Endothelial cell of umbilical vein (primary cell): ENCODE data around the gene CD2BP2. TPM values are rescaled to one million over a fixed set of nuclear protein-coding genes. Genes with fewer than 3 reads are reported as not detected.

ENCODE experiments used
- BruUV-seq: library from RNA; stranded (reverse); fragments of 400-500 nt; replicated peaks from 2 replicates; lab custom pipeline; 2021; lab: Mats Ljungman, UMichigan
- CTCF ChIA-PET: fragments of 300-600, 350-600 bp; sonication (Branson Sonifier 250); formaldehyde crosslinking; loops from one replicate; lab custom pipeline; 2021; ENCODE audit warnings: antibody characterized with exemption, inconsistent platforms; lab: Charles Lee
- POLR2A ChIA-PET: fragments of 300-600, 350-600 bp; sonication (Branson Sonifier 250); formaldehyde crosslinking; loops from one replicate; lab custom pipeline; 2021; ENCODE audit warnings: antibody characterized with exemption, inconsistent platforms; lab: Charles Lee
- DNase-seq: peaks from one replicate; pipeline ENCODE4 v3.0.0-alpha.2; 2011; ENCODE audit warnings: low read depth, low spot score
- FAIRE-seq: peaks from 2 replicates; lab custom pipeline; 2011; peaks lifted over from hg19 to GRCh38; lab: Jason Lieb, UNC
- H2AFZ ChIP-seq: 2 replicates; pipeline ENCODE4 v1.6.0; 2012; ENCODE audit warnings: low read depth, low read length, control low read depth, inconsistent platforms
- H3K27ac ChIP-seq: 2 replicates; pipeline ENCODE4 v1.5.1; 2011; ENCODE audit warnings: low read depth, mild to moderate bottlenecking, control low read depth, low read length, moderate library complexity; ENCODE audit not compliant: insufficient read depth
- H3K27me3 ChIP-seq, 2 experiments: 2 replicates each; pipeline versions ENCODE4 v1.6.0 to v1.6.1; 2011; ENCODE audit warnings: low read length in 2 of 2, mixed read lengths in 1 of 2; ENCODE audit not compliant: control insufficient read depth in 2 of 2, insufficient read depth in 2 of 2
- H3K36me3 ChIP-seq, 2 experiments: 2 replicates in 1 of 2; 3 replicates in 1 of 2; pipeline ENCODE4 v1.5.1; 2011; ENCODE audit warnings: low read length in 2 of 2, mild to moderate bottlenecking in 1 of 2, moderate library complexity in 1 of 2; ENCODE audit not compliant: control insufficient read depth in 2 of 2, insufficient read depth in 2 of 2; ENCODE audit errors: extremely low read depth in 1 of 2
- H3K4me1 ChIP-seq: 3 replicates; pipeline ENCODE4 v1.5.1; 2011; ENCODE audit warnings: mild to moderate bottlenecking, low read length; ENCODE audit not compliant: control insufficient read depth, insufficient read depth; ENCODE audit errors: extremely low read depth
- H3K4me2 ChIP-seq: 2 replicates; pipeline ENCODE4 v1.6.1; 2011; ENCODE audit warnings: low read length, control low read depth, mixed read lengths; ENCODE audit not compliant: insufficient read depth
- H3K4me3 ChIP-seq, 3 experiments: fragments of 200-600 bp in 1 of 3; sonication (generic), shearing (Covaris generic) in 1 of 3; replicated peaks in 1 of 3; 2 replicates each; pipeline ENCODE4 v1.5.1; 2011 to 2016; ENCODE audit warnings: control low read depth in 3 of 3, low read length in 3 of 3, mild to moderate bottlenecking in 2 of 3, inconsistent platforms in 1 of 3, low read depth in 1 of 3, moderate library complexity in 1 of 3; ENCODE audit not compliant: insufficient read depth in 1 of 3
- H3K79me2 ChIP-seq: 2 replicates; pipeline ENCODE4 v1.6.0; 2012; ENCODE audit warnings: low read length, inconsistent platforms; ENCODE audit not compliant: control insufficient read depth, insufficient read depth
- H3K9ac ChIP-seq: replicated peaks from 2 replicates; pipeline ENCODE3; 2011; ENCODE audit warnings: low read length, control low read depth; ENCODE audit not compliant: insufficient read depth; ENCODE audit errors: extremely low read depth
- H3K9me1 ChIP-seq: replicated peaks from 3 replicates; pipeline ENCODE4 v1.6.0; 2011; ENCODE audit warnings: mild to moderate bottlenecking, low read length; ENCODE audit not compliant: control insufficient read depth, insufficient read depth; ENCODE audit errors: extremely low read depth
- H3K9me3 ChIP-seq: replicated peaks from 2 replicates; pipeline ENCODE4 v1.5.1; 2012; ENCODE audit warnings: low read length, inconsistent platforms; ENCODE audit not compliant: control insufficient read depth, insufficient read depth
- H4K20me1 ChIP-seq: replicated peaks from 2 replicates; pipeline ENCODE3; 2011; ENCODE audit warnings: mild to moderate bottlenecking, low read length; ENCODE audit not compliant: control insufficient read depth, insufficient read depth; ENCODE audit errors: extremely low read depth
- EZH2 ChIP-seq: IDR thresholded peaks from 2 replicates; pipeline ENCODE4 v1.6.1; 2012; ENCODE audit warnings: borderline replicate concordance, low read depth, mild to moderate bottlenecking, moderate library complexity, low read length, inconsistent platforms; ENCODE audit not compliant: severe bottlenecking
- FOS ChIP-seq: IDR thresholded peaks from 2 replicates; pipeline ENCODE4 v1.6.1; 2011; ENCODE audit warnings: mild to moderate bottlenecking, low read length, moderate library complexity, borderline replicate concordance; ENCODE audit not compliant: insufficient read depth
- GATA2 ChIP-seq: IDR thresholded peaks from 2 replicates; pipeline ENCODE4 v1.7.0; 2011; ENCODE audit warnings: low read depth, mild to moderate bottlenecking, moderate library complexity, mixed read lengths, low read length; ENCODE audit not compliant: insufficient read length, insufficient read depth
- JUN ChIP-seq: IDR thresholded peaks from 2 replicates; pipeline ENCODE4 v1.6.1; 2011; ENCODE audit warnings: borderline replicate concordance, low read depth; ENCODE audit not compliant: insufficient read length, insufficient read depth
- MAX ChIP-seq: IDR thresholded peaks from 2 replicates; pipeline ENCODE4 v1.6.1; 2011; ENCODE audit not compliant: insufficient read depth, insufficient read length
- MYC ChIP-seq: IDR thresholded peaks from one replicate; pipeline ENCODE4 v1.6.1; 2011; ENCODE audit warnings: mild to moderate bottlenecking, low read depth, low read length
- POLR2A ChIP-seq: IDR thresholded peaks from 2 replicates; pipeline ENCODE4 v1.6.1; 2012; ENCODE audit warnings: low read depth, mild to moderate bottlenecking, control low read depth, low read length
- POLR2AphosphoS5 ChIP-seq: IDR thresholded peaks from 2 replicates; pipeline ENCODE4 v1.6.1; 2012; ENCODE audit warnings: low read depth, mild to moderate bottlenecking, control low read depth, low read length, moderate library complexity; ENCODE audit not compliant: insufficient read depth
- dilution Hi-C: fragments of 300-500 bp; cut with MboI; formaldehyde crosslinking; loops from one replicate; pipeline ENCODE4 v1.15.0; 2019; ENCODE audit warnings: low sequenced_read_pairs; ENCODE audit not compliant: extremely low pct_ligation_motif_present
- intact Hi-C: fragments of 100-400 bp; cut with micrococcal nuclease; formaldehyde crosslinking; loops from one replicate; pipeline ENCODE4 v1.10.0; 2022
- polyA plus RNA-seq, 4 experiments: library from polyadenylated mRNA; depleted of rRNA in 3 of 4; stranded (reverse) in 3 of 4; unstranded in 1 of 4; fragments of >200 nt; gene quantifications; 2 replicates each; pipeline versions ENCODE4 v1.2.1 to v1.2.3, GENCODE V29; 2011 to 2012; ENCODE audit warnings: missing spikeins in 1 of 4
- total RNA-seq: library from RNA; stranded (reverse); gene quantifications from 2 replicates; pipeline ENCODE4 v1.2.3, GENCODE V29; 2021
- TF ChIP-seq, protein P1 (sequence below), 2 donors: IDR thresholded peaks; 1 replicate in 1 of 2; 2 replicates in 1 of 2; pipeline ENCODE4 v1.5.1; 2011; ENCODE audit warnings: low read length in 2 of 2, mild to moderate bottlenecking in 2 of 2, moderate library complexity in 2 of 2, control low read depth in 1 of 2, inconsistent platforms in 1 of 2, low read depth in 1 of 2; ENCODE audit not compliant: insufficient read depth in 1 of 2; ENCODE audit errors: extremely low read depth in 1 of 2

Gene CD2BP2
- total and polyA plus RNA-seq, 2 donors (not counting 3 experiments of a cell fraction or from before 2014, with no cell fraction given) = 47.2 to 75.7 TPM

GRCh38 chr16:30380803-30381208 lies 25.7 kb upstream of the CD2BP2 start:
- Histone ChIP-seq H3K4me2 (no peak overlapping the region), H3K9me1 (no peaks in the 10 kb centered on the region), H2AFZ (no peak overlapping the region), H3K4me3 (no peak overlapping the region), H3K27me3 (no peaks in the 10 kb centered on the region), H3K79me2 (no peaks in the 10 kb centered on the region), H4K20me1 (no peaks in the 10 kb centered on the region), H3K4me1 (peaks cover 12% of the 10 kb centered on the region), H3K9ac (no peak overlapping the region), H3K27ac (no peak overlapping the region), H3K36me3 (no peaks in the 10 kb centered on the region), H3K9me3 (no peaks in the 10 kb centered on the region)
- BruUV-seq = no TSS peak
- TF ChIP-seq, protein P1, sequence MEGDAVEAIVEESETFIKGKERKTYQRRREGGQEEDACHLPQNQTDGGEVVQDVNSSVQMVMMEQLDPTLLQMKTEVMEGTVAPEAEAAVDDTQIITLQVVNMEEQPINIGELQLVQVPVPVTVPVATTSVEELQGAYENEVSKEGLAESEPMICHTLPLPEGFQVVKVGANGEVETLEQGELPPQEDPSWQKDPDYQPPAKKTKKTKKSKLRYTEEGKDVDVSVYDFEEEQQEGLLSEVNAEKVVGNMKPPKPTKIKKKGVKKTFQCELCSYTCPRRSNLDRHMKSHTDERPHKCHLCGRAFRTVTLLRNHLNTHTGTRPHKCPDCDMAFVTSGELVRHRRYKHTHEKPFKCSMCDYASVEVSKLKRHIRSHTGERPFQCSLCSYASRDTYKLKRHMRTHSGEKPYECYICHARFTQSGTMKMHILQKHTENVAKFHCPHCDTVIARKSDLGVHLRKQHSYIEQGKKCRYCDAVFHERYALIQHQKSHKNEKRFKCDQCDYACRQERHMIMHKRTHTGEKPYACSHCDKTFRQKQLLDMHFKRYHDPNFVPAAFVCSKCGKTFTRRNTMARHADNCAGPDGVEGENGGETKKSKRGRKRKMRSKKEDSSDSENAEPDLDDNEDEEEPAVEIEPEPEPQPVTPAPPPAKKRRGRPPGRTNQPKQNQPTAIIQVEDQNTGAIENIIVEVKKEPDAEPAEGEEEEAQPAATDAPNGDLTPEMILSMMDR (IDR thresholded peaks at IDR 0.05; ENCODE audit: extremely low read depth in 1 of 2, insufficient read depth in 1 of 2, low read depth in 1 of 2, low read length in 2 of 2) = no peak
- no peak for TF ChIP-seq POLR2A
- no peak for TF ChIP-seq JUN
- TF ChIP-seq FOS = no peak
- TF ChIP-seq MYC = no peak
- TF ChIP-seq POLR2AphosphoS5 = no peak
- no peak for TF ChIP-seq GATA2
- TF ChIP-seq MAX = no peak
- no peak for TF ChIP-seq EZH2
- no peak for DNase-seq
- no peak for FAIRE-seq
- dilution Hi-C loops = no loop called here
- ChIA-PET POLR2A (no interaction called here), CTCF (interaction anchor here (1.3 kb wide), 1 partner anchor 15 kb away, joined by 3 read pairs; no protein-coding TSS in a partner anchor)
- intact Hi-C loops = no loop called here
